ENCODE data around the gene SAMD15.

DNA sequence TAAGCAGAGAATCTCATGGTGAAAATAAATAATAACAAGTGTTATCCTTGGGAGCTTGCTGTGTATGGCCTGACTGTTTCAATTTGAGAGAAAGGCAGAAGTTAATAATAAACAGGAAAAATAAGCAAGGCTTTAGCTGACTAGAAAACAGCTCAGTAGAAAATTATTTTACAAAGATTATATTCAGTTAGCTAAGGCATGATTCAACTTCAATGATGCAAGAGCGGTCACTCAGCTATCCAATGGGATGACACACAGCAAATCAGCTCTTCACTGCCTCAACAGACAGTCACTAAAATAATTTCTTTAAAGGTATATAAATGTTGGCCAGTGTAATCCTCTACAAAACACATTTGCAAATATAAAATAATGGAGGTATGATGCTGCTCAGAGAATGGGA, 37.8 kb upstream of the SAMD15 start:
- TF ChIP-seq, protein P1, sequence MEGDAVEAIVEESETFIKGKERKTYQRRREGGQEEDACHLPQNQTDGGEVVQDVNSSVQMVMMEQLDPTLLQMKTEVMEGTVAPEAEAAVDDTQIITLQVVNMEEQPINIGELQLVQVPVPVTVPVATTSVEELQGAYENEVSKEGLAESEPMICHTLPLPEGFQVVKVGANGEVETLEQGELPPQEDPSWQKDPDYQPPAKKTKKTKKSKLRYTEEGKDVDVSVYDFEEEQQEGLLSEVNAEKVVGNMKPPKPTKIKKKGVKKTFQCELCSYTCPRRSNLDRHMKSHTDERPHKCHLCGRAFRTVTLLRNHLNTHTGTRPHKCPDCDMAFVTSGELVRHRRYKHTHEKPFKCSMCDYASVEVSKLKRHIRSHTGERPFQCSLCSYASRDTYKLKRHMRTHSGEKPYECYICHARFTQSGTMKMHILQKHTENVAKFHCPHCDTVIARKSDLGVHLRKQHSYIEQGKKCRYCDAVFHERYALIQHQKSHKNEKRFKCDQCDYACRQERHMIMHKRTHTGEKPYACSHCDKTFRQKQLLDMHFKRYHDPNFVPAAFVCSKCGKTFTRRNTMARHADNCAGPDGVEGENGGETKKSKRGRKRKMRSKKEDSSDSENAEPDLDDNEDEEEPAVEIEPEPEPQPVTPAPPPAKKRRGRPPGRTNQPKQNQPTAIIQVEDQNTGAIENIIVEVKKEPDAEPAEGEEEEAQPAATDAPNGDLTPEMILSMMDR (conservative IDR thresholded peaks at IDR 0.05 in 1 of 2, IDR thresholded peaks at IDR 0.05 in 1 of 2; ENCODE audit: low read depth in 1 of 2, low read length in 2 of 2): no peak
- TF ChIP-seq EZH2 (IDR thresholded peaks at IDR 0.05; ENCODE audit: low read length, missing control alignments): no peak

Measured in fibroblast of lung (primary cell).